Mammary epithelial cell (primary cell): ENCODE measurements around the gene FABP2.

Experiments
- CTCF ChIP-seq, 2 donors: IDR thresholded peaks in 1 of 2; conservative IDR thresholded peaks in 1 of 2; 2 replicates each; pipeline ENCODE4 v1.5.1; 2011 to 2012; ENCODE audit warnings: inconsistent platforms in 2 of 2, low read length in 2 of 2, mild to moderate bottlenecking in 2 of 2, control low read depth in 1 of 2, low read depth in 1 of 2; ENCODE audit not compliant: insufficient read depth in 1 of 2; ENCODE audit errors: extremely low read depth in 1 of 2
- EZH2 ChIP-seq: IDR thresholded peaks from 2 replicates; pipeline ENCODE4 v1.6.1; 2012; ENCODE audit warnings: low read length, inconsistent platforms, borderline replicate concordance

- peak in 1 of 2 donors; percentile 9 for TF ChIP-seq CTCF (conservative IDR thresholded peaks at IDR 0.05 in 1 of 2, IDR thresholded peaks at IDR 0.05 in 1 of 2; ENCODE audit: extremely low read depth in 1 of 2, insufficient read depth in 1 of 2, low read depth in 1 of 2, low read length in 2 of 2)
- TF ChIP-seq EZH2, result no peak
These were observed 21.6 kb downstream of the FABP2 start for GRCh38 chr4:119300101-119300978.
